HepG2 (cell line): ENCODE measurements around the gene RAET1L. TPM values are rescaled to one million over a fixed set of nuclear protein-coding genes. Genes with fewer than 3 reads are reported as not detected.

Experiments used
- ARNT2 ChIP-seq: sonication (generic); formaldehyde crosslinking; IDR thresholded peaks from 2 replicates; pipeline ENCODE4 v1.8.0; 2022; ENCODE audit warnings: mild to moderate bottlenecking, low read depth, missing genetic modification reagents, moderate library complexity
- ATAD3A ChIP-seq: sonication (generic); formaldehyde crosslinking; IDR thresholded peaks from 2 replicates; pipeline ENCODE4 v1.4.0; 2020; ENCODE audit warnings: missing genetic modification reagents
- CBX1 ChIP-seq: IDR thresholded peaks from one replicate; pipeline ENCODE4 v1.6.1; 2016; ENCODE audit warnings: antibody characterized with exemption, low read depth
- FOSL2 ChIP-seq: sonication (generic); formaldehyde crosslinking; IDR thresholded peaks from 2 replicates; pipeline ENCODE4 v1.4.0; 2020; ENCODE audit warnings: missing genetic modification reagents
- GABPB1 ChIP-seq: IDR thresholded peaks from 2 replicates; pipeline ENCODE4 v1.6.1; 2016; ENCODE audit warnings: mild to moderate bottlenecking, missing genetic modification reagents, moderate library complexity, missing compliant biosample characterization
- GATAD2A ChIP-seq: IDR thresholded peaks from 2 replicates; pipeline ENCODE4 v1.6.1; 2016
- JARID2 ChIP-seq: sonication (generic); formaldehyde crosslinking; IDR thresholded peaks from 2 replicates; pipeline ENCODE4 v1.8.1; 2023; ENCODE audit warnings: missing genetic modification reagents, inconsistent platforms; ENCODE audit not compliant: insufficient replicate concordance
- JDP2 ChIP-seq: sonication (generic); formaldehyde crosslinking; IDR thresholded peaks from 2 replicates; pipeline ENCODE4 v1.8.1; 2022; ENCODE audit warnings: missing genetic modification reagents, borderline replicate concordance
- RBFOX2 ChIP-seq: fragments of 200-400 bp; formaldehyde crosslinking; IDR thresholded peaks from 2 replicates; pipeline ENCODE4 v1.6.1; 2017; ENCODE audit warnings: low read depth, mild to moderate bottlenecking, low read length
- SIN3A ChIP-seq: IDR thresholded peaks from 2 replicates; pipeline ENCODE4 v1.6.1; 2011; ENCODE audit warnings: low read depth, mild to moderate bottlenecking, control low read depth, low read length, borderline replicate concordance
- SMC3 ChIP-seq: IDR thresholded peaks from 2 replicates; pipeline ENCODE4 v1.6.1; 2011; ENCODE audit warnings: low read length, improper control_type of control experiment
- SRF ChIP-seq: IDR thresholded peaks from 2 replicates; pipeline ENCODE4 v1.6.1; 2011; ENCODE audit warnings: mild to moderate bottlenecking, low read depth, low read length, moderate library complexity
- STAT5B ChIP-seq: sonication (generic); formaldehyde crosslinking; IDR thresholded peaks from 2 replicates; pipeline ENCODE4 v1.4.0; 2020; ENCODE audit warnings: missing genetic modification reagents
- XBP1 ChIP-seq: sonication (generic); formaldehyde crosslinking; IDR thresholded peaks from 2 replicates; pipeline ENCODE4 v1.5.0; 2020; ENCODE audit warnings: missing genetic modification reagents
- ZKSCAN5 ChIP-seq: sonication (generic); formaldehyde crosslinking; IDR thresholded peaks from 2 replicates; pipeline ENCODE4 v1.5.1; 2020; ENCODE audit warnings: mild to moderate bottlenecking, missing genetic modification reagents
- ZMYM3 ChIP-seq: sonication (generic); formaldehyde crosslinking; IDR thresholded peaks from 2 replicates; pipeline ENCODE4 v1.5.1; 2020; ENCODE audit warnings: mild to moderate bottlenecking, missing genetic modification reagents
- ZNF180 ChIP-seq: sonication (generic); formaldehyde crosslinking; IDR thresholded peaks from 2 replicates; pipeline ENCODE4 v1.4.0; 2020; ENCODE audit warnings: low read depth, missing genetic modification reagents, borderline replicate concordance
- ZNF30 ChIP-seq: sonication (generic); formaldehyde crosslinking; IDR thresholded peaks from 2 replicates; pipeline ENCODE4 v1.5.0; 2020; ENCODE audit warnings: mild to moderate bottlenecking, missing genetic modification reagents
- ZNF317 ChIP-seq: sonication (generic); formaldehyde crosslinking; IDR thresholded peaks from 2 replicates; pipeline ENCODE4 v1.5.0; 2020; ENCODE audit warnings: mild to moderate bottlenecking, missing genetic modification reagents
- ZNF33B ChIP-seq: sonication (generic); formaldehyde crosslinking; IDR thresholded peaks from 2 replicates; pipeline ENCODE4 v1.5.1; 2020; ENCODE audit warnings: mild to moderate bottlenecking, missing genetic modification reagents
- ZNF34 ChIP-seq: sonication (generic); formaldehyde crosslinking; IDR thresholded peaks from 2 replicates; pipeline ENCODE4 v1.4.0; 2020; ENCODE audit warnings: mild to moderate bottlenecking, missing genetic modification reagents, borderline replicate concordance
- ZNF577 ChIP-seq: sonication (generic); formaldehyde crosslinking; IDR thresholded peaks from 2 replicates; pipeline ENCODE4 v1.4.0; 2020; ENCODE audit warnings: mild to moderate bottlenecking, low read depth, missing genetic modification reagents, borderline replicate concordance
- polyA plus RNA-seq, 8 experiments: library from polyadenylated mRNA; depleted of rRNA in 3 of 8; stranded (reverse) in 7 of 8; unstranded in 1 of 8; fragments of >200 nt; fragmentation: Illumina TruSeq in 4 of 8; extraction: Trizol in 4 of 8; gene quantifications; 2 replicates each; pipeline versions ENCODE4 v1.2.1 to v1.2.3, GENCODE V29; 2011 to 2016; ENCODE audit warnings: low read depth in 4 of 8, missing spikeins in 1 of 8, mixed read lengths in 1 of 8; ENCODE audit not compliant: insufficient read depth in 1 of 8
- total RNA-seq, 5 experiments: library from RNA; depleted of rRNA; stranded (reverse); fragments of >200 nt; fragmentation: Illumina TruSeq; extraction: Trizol; gene quantifications; 2 replicates each; pipeline ENCODE4 v1.2.3, GENCODE V29; 2016; ENCODE audit warnings: low read depth in 1 of 5
- TF ChIP-seq, protein P1 (sequence below): sonication (generic); formaldehyde crosslinking; IDR thresholded peaks from 2 replicates; pipeline ENCODE4 v1.4.0; 2020; ENCODE audit warnings: mild to moderate bottlenecking, missing genetic modification reagents
- TF ChIP-seq, protein P2 (sequence below): sonication (generic); formaldehyde crosslinking; IDR thresholded peaks from 2 replicates; pipeline ENCODE4 v1.5.0; 2020; ENCODE audit warnings: missing genetic modification reagents
- TF ChIP-seq, protein P3 (sequence below): sonication (generic); formaldehyde crosslinking; IDR thresholded peaks from 2 replicates; pipeline ENCODE4 v1.4.0; 2020; ENCODE audit warnings: missing genetic modification reagents

RAET1L gene
- total and polyA plus RNA-seq, 2 of the 13 experiments (the other 11 are each of a cell fraction or from before 2014, with no cell fraction given): not detected

DNA sequence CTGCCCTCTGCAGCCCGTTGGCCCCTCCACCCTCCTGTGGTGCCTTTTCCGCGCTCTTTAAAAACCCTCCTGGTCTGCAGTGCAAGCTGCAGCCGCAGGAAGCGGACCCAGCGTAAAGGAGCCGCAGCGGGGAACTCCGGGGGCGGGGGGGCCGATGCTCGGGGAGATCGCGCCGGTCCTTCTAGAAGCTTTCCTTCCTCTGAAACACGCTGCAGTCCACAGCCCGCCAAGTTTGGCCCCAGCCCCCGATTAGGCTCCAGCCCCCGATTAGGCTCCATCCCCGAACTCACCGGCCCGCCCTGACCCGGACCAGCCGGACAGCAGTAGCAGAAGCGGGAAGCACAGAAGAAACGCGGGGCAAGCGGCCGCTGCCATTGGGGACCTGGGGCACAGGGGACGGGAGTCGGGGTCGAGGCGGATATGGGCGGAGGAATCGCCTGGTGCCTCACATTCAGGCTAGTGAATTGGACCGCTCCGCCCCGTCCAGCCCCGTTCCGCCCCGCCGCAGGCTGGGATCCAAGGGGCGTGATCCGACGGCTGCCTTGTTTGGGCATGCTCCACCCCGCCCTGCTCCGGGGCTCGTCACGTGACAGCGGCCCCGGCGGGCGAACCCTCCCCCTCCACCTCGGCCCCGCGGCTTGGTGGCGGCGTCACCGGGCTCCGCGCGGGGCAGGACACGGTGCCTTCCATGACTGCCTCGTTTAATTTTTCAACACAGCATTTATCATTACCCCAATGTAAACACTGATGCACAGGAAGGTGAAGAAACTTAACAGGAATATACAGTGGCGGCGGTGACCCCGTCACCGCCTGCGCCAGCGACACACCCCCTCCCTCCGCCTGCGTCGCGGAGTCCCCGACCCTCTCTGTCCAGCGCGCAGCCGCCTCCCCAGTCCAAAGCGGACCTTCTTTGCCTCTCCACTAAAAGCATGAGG, 20.3 kb downstream of the RAET1L start (continued):
- TF ChIP-seq ZNF317 (CRISPR knock-in tag) (peak; percentile 52; the same call in 1 of the 2 replicates), XBP1 (CRISPR knock-in tag) (0 out of 2 replicates have a peak, but pooled peaks have one; percentile 42), SMC3 (no peak), ATAD3A (CRISPR knock-in tag) (no peak), ZNF34 (CRISPR knock-in tag) (no peak), GATAD2A (no peak), SRF (peak; percentile 98), ZMYM3 (no peak), ARNT2 (CRISPR knock-in tag) (peak; percentile 57; the same call in 1 of the 2 replicates), STAT5B (no peak), GABPB1 (CRISPR knock-in tag) (peak; percentile 85; the same call in 1 of the 2 replicates), RBFOX2 (peak; percentile 61), ZNF30 (CRISPR knock-in tag) (no peak), FOSL2 (CRISPR knock-in tag) (no peak; the same call in 1 of the 2 replicates), JARID2 (CRISPR knock-in tag) (no peak), ZKSCAN5 (CRISPR knock-in tag) (no peak), ZNF180 (no peak), JDP2 (no peak), SIN3A (no peak), ZNF33B (CRISPR knock-in tag) (no peak), ZNF577 (CRISPR knock-in tag) (no peak), CBX1 (peak; percentile 61)
- TF ChIP-seq, protein P1, sequence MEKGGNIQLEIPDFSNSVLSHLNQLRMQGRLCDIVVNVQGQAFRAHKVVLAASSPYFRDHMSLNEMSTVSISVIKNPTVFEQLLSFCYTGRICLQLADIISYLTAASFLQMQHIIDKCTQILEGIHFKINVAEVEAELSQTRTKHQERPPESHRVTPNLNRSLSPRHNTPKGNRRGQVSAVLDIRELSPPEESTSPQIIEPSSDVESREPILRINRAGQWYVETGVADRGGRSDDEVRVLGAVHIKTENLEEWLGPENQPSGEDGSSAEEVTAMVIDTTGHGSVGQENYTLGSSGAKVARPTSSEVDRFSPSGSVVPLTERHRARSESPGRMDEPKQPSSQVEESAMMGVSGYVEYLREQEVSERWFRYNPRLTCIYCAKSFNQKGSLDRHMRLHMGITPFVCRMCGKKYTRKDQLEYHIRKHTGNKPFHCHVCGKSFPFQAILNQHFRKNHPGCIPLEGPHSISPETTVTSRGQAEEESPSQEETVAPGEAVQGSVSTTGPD (CRISPR knock-in tag): no peak
- TF ChIP-seq, protein P2, sequence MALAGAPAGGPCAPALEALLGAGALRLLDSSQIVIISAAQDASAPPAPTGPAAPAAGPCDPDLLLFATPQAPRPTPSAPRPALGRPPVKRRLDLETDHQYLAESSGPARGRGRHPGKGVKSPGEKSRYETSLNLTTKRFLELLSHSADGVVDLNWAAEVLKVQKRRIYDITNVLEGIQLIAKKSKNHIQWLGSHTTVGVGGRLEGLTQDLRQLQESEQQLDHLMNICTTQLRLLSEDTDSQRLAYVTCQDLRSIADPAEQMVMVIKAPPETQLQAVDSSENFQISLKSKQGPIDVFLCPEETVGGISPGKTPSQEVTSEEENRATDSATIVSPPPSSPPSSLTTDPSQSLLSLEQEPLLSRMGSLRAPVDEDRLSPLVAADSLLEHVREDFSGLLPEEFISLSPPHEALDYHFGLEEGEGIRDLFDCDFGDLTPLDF: no peak
- TF ChIP-seq, protein P3, sequence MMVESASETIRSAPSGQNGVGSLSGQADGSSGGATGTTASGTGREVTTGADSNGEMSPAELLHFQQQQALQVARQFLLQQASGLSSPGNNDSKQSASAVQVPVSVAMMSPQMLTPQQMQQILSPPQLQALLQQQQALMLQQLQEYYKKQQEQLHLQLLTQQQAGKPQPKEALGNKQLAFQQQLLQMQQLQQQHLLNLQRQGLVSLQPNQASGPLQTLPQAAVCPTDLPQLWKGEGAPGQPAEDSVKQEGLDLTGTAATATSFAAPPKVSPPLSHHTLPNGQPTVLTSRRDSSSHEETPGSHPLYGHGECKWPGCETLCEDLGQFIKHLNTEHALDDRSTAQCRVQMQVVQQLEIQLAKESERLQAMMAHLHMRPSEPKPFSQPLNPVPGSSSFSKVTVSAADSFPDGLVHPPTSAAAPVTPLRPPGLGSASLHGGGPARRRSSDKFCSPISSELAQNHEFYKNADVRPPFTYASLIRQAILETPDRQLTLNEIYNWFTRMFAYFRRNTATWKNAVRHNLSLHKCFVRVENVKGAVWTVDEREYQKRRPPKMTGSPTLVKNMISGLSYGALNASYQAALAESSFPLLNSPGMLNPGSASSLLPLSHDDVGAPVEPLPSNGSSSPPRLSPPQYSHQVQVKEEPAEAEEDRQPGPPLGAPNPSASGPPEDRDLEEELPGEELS (CRISPR knock-in tag): peak; percentile 41; the same call in 1 of the 2 replicates
